K562 (cell line): ENCODE results near the gene MADD. TPM values are rescaled to one million over a fixed set of nuclear protein-coding genes. Genes with fewer than 3 reads are reported as not detected.

Experiments used
- ELF4 ChIP-seq: fragments of 450-650 bp; formaldehyde crosslinking; IDR thresholded peaks from 2 replicates; pipeline ENCODE4 v1.4.0; 2022; ENCODE audit warnings: missing genetic modification characterization
- FOXP4 ChIP-seq: sonication (generic); formaldehyde crosslinking; IDR thresholded peaks from 2 replicates; pipeline ENCODE4 v1.8.0; 2022; ENCODE audit warnings: mild to moderate bottlenecking, missing genetic modification reagents, borderline replicate concordance
- RBM17 ChIP-seq: fragments of 200-400 bp; formaldehyde crosslinking; IDR thresholded peaks from 2 replicates; pipeline ENCODE4 v1.6.1; 2017; ENCODE audit warnings: low read depth, mild to moderate bottlenecking, low read length, borderline replicate concordance
- ZNF318 ChIP-seq, 2 experiments: fragments of 450-650 bp; IDR thresholded peaks; 2 replicates each; pipeline ENCODE4 v1.6.1; 2016; ENCODE audit warnings: mild to moderate bottlenecking in 2 of 2, borderline replicate concordance in 1 of 2, low read depth in 1 of 2, moderate library complexity in 1 of 2
- polyA plus RNA-seq, 8 experiments: library from polyadenylated mRNA; depleted of rRNA in 4 of 8; stranded (reverse) in 5 of 8; unstranded in 3 of 8; fragments of >200 nt; fragmentation: Nextera tagmentation in 2 of 8; fragmentation: Illumina TruSeq in 1 of 8; extraction: Ambion mirVana in 2 of 8; extraction: Trizol in 1 of 8; gene quantifications; 2 replicates each; pipeline versions ENCODE4 v1.2.1 to v1.2.3, GENCODE V29; 2011 to 2014; ENCODE audit warnings: inconsistent platforms in 1 of 8, missing spikeins in 1 of 8
- total RNA-seq, 7 experiments: library from RNA; depleted of rRNA in 6 of 7; stranded (reverse); fragments of >200 nt in 6 of 7; fragmentation: Illumina TruSeq in 2 of 7; extraction: Trizol in 2 of 7; gene quantifications; 2 replicates each; pipeline versions ENCODE4 v1.2.1 to v1.2.3, GENCODE V29; 2011 to 2021; ENCODE audit warnings: low replicate concordance in 1 of 7
- TF ChIP-seq, protein P1 (sequence below): fragments of 450-650 bp; IDR thresholded peaks from 2 replicates; pipeline ENCODE4 v1.6.1; 2017; ENCODE audit warnings: antibody characterized with exemption
- TF ChIP-seq, protein P2 (sequence below): fragments of 450-650 bp; conservative IDR thresholded peaks from 2 replicates; pipeline ENCODE4 v1.6.1; 2016; ENCODE audit warnings: missing genetic modification characterization, low read depth, mild to moderate bottlenecking, control low read depth, missing compliant biosample characterization
- TF ChIP-seq, protein P3 (sequence below): fragments of 250-450 bp; sonication (Bioruptor Pico); IDR thresholded peaks from 2 replicates; pipeline ENCODE4 v1.5.0; 2021
- TF ChIP-seq, protein P4 (sequence below): fragments of 450-650 bp; IDR thresholded peaks from 2 replicates; pipeline ENCODE4 v1.6.1; 2014; ENCODE audit warnings: low read depth, mild to moderate bottlenecking, moderate library complexity, borderline replicate concordance

Gene MADD
- total and polyA plus RNA-seq, 9 of the 15 experiments (the other 6 are each of a cell fraction or from before 2014, with no cell fraction given) = 0.68 to 57.6 (median 33.6) TPM

GRCh38 chr11:47376525-47377371, 106.8 kb downstream of the MADD start (continued):
- TF ChIP-seq ZNF318 (IDR thresholded peaks at IDR 0.05; ENCODE audit: borderline replicate concordance in 1 of 2, low read depth in 1 of 2) (no peak), RBM17 (no peak), FOXP4 (no peak), ELF4 (CRISPR knock-in tag) (no peak)
- TF ChIP-seq, protein P1, sequence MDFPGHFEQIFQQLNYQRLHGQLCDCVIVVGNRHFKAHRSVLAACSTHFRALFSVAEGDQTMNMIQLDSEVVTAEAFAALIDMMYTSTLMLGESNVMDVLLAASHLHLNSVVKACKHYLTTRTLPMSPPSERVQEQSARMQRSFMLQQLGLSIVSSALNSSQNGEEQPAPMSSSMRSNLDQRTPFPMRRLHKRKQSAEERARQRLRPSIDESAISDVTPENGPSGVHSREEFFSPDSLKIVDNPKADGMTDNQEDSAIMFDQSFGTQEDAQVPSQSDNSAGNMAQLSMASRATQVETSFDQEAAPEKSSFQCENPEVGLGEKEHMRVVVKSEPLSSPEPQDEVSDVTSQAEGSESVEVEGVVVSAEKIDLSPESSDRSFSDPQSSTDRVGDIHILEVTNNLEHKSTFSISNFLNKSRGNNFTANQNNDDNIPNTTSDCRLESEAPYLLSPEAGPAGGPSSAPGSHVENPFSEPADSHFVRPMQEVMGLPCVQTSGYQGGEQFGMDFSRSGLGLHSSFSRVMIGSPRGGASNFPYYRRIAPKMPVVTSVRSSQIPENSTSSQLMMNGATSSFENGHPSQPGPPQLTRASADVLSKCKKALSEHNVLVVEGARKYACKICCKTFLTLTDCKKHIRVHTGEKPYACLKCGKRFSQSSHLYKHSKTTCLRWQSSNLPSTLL = no peak
- TF ChIP-seq, protein P2, sequence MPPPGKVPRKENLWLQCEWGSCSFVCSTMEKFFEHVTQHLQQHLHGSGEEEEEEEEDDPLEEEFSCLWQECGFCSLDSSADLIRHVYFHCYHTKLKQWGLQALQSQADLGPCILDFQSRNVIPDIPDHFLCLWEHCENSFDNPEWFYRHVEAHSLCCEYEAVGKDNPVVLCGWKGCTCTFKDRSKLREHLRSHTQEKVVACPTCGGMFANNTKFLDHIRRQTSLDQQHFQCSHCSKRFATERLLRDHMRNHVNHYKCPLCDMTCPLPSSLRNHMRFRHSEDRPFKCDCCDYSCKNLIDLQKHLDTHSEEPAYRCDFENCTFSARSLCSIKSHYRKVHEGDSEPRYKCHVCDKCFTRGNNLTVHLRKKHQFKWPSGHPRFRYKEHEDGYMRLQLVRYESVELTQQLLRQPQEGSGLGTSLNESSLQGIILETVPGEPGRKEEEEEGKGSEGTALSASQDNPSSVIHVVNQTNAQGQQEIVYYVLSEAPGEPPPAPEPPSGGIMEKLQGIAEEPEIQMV (tag) = no peak
- TF ChIP-seq, protein P3, sequence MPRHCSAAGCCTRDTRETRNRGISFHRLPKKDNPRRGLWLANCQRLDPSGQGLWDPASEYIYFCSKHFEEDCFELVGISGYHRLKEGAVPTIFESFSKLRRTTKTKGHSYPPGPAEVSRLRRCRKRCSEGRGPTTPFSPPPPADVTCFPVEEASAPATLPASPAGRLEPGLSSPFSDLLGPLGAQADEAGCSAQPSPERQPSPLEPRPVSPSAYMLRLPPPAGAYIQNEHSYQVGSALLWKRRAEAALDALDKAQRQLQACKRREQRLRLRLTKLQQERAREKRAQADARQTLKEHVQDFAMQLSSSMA (CRISPR knock-in tag) = no peak
- TF ChIP-seq, protein P4, sequence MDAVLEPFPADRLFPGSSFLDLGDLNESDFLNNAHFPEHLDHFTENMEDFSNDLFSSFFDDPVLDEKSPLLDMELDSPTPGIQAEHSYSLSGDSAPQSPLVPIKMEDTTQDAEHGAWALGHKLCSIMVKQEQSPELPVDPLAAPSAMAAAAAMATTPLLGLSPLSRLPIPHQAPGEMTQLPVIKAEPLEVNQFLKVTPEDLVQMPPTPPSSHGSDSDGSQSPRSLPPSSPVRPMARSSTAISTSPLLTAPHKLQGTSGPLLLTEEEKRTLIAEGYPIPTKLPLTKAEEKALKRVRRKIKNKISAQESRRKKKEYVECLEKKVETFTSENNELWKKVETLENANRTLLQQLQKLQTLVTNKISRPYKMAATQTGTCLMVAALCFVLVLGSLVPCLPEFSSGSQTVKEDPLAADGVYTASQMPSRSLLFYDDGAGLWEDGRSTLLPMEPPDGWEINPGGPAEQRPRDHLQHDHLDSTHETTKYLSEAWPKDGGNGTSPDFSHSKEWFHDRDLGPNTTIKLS = no peak
